Stimulated activated CD4-positive, alpha-beta T cell treated with anti-CD3 and anti-CD28 coated beads, Interleukin-12 subunit alpha, Interleukin-12 subunit beta, amount 100 ng/mL, for 48 hours (primary cell): ENCODE data around the gene CEP295NL.
"Not testable (repeated sequence)": the region's sequence is repeated elsewhere in the genome, so short reads cannot be mapped to it uniquely, and the experiment has no call there.

Experiments
- DNase-seq, 3 donors: peaks; one replicate each; pipeline ENCODE4 v3.0.0-alpha.2; 2020; ENCODE audit warnings: low read depth in 2 of 3, low spot score in 1 of 3

CEP295NL gene

GRCh38 chr17:78903101-78903779, at the start of gene CEP295NL:
Gene CEP295NL (minus strand): TSS chr17:78903201. CDS start chr17:78901828, 1,373 bp downstream.
- peak in 1 of 3 donors; percentile 23 for DNase-seq

GRCh38 chr17:78952706-78953105, 49.7 kb upstream of the CEP295NL start:
- DNase-seq, result no peak

GRCh38 chr17:78951967-78952551, 49.1 kb upstream of the CEP295NL start:
- DNase-seq, result no peak

- DNase-seq, result no peak
Observed at GRCh38 chr17:78950870-78951269, 47.9 kb upstream of the CEP295NL start.

- no peak for DNase-seq
Observed at GRCh38 chr17:78947235-78948149, 44.5 kb upstream of the CEP295NL start.

GRCh38 chr17:78946631-78947030, 43.6 kb upstream of the CEP295NL start:
- no peak for DNase-seq

- DNase-seq, result no peak
Observed at GRCh38 chr17:78946131-78946530, 43.1 kb upstream of the CEP295NL start.

GRCh38 chr17:78945455-78945854, 42.5 kb upstream of the CEP295NL start:
- not testable (repeated sequence) for DNase-seq

GRCh38 chr17:78944956-78945355, 42.0 kb upstream of the CEP295NL start:
- no peak for DNase-seq

- DNase-seq, result no peak
Observed at GRCh38 chr17:78944026-78944425, 41.0 kb upstream of the CEP295NL start.

- no peak for DNase-seq
Observed at GRCh38 chr17:78940708-78941107, 37.7 kb upstream of the CEP295NL start.

GRCh38 chr17:78940258-78940657, 37.3 kb upstream of the CEP295NL start:
- DNase-seq, result no peak

- no peak for DNase-seq
Observed at GRCh38 chr17:78939615-78940014, 36.6 kb upstream of the CEP295NL start.

GRCh38 chr17:78937561-78937960, 34.6 kb upstream of the CEP295NL start:
- no peak for DNase-seq

- no peak for DNase-seq
Observed at GRCh38 chr17:78935419-78936323, 32.7 kb upstream of the CEP295NL start.

- no peak for DNase-seq
Observed at GRCh38 chr17:78934681-78935418, 31.8 kb upstream of the CEP295NL start.

- no peak for DNase-seq
Observed at GRCh38 chr17:78933959-78934568, 31.1 kb upstream of the CEP295NL start.

- DNase-seq, result peak; percentile 24 to 46 (median 25)
Observed at GRCh38 chr17:78933025-78933958, 30.3 kb upstream of the CEP295NL start.
